HCT116 (cell line): Measurements from ENCODE around the gene GPANK1. TPM values are rescaled to one million over a fixed set of nuclear protein-coding genes. Genes with fewer than 3 reads are reported as not detected.

Experiments
- ATAC-seq: fragments of 200-7000 bp; cut with Tn5 transposase; 2 replicates; pipeline ENCODE4 v1.9.1; 2020; ENCODE audit warnings: mild to moderate bottlenecking, moderate library complexity
- BruUV-seq: library from RNA; stranded (reverse); fragments of 400-500 nt; replicated peaks from 2 replicates; lab custom pipeline; 2021; lab: Mats Ljungman, UMichigan
- CTCF ChIA-PET: fragments of 300-600 bp; sonication (Branson Sonifier 250); formaldehyde crosslinking; loops from one replicate; lab custom pipeline; 2021; ENCODE audit warnings: antibody characterized with exemption; lab: Charles Lee
- POLR2A ChIA-PET: fragments of 300-600, 350-600 bp; sonication (Branson Sonifier 250); formaldehyde crosslinking; loops from one replicate; lab custom pipeline; 2021; ENCODE audit warnings: antibody characterized with exemption; lab: Charles Lee
- RAD21 ChIA-PET, 2 experiments: fragments of 300-600 bp; sonication (Branson Sonifier 250); formaldehyde crosslinking; loops; one replicate each; lab custom pipeline; 2023; ENCODE audit warnings: low total read pairs in 2 of 2; ENCODE audit not compliant: uncharacterized antibody in 2 of 2, unreplicated experiment in 2 of 2, low non-redundant PET in 1 of 2; lab: Charles Lee
- DNase-seq: peaks from one replicate; pipeline ENCODE4 v3.0.0-alpha.2; 2010; ENCODE audit warnings: low read depth, low spot score
- H2AFZ ChIP-seq: fragments of 200-600 bp; shearing (Covaris generic), sonication (generic); 2 replicates; pipeline ENCODE4 v1.6.1; 2017; ENCODE audit warnings: low read depth, mixed run types, mixed read lengths, antibody characterized with exemption, low read length; ENCODE audit not compliant: poor library complexity, severe bottlenecking
- H3K27ac ChIP-seq: 2 replicates; pipeline ENCODE4 v1.5.1; 2012; ENCODE audit warnings: low read depth, low read length
- H3K27me3 ChIP-seq: fragments of 200-600 bp; sonication (generic); 2 replicates; pipeline ENCODE4 v1.6.1; 2016; ENCODE audit warnings: mixed run types, low read length, mixed read lengths; ENCODE audit not compliant: insufficient read depth
- H3K36me3 ChIP-seq, 2 experiments: fragments of 200-500 bp in 1 of 2; fragments of 200-600 bp in 1 of 2; sonication (Bioruptor generic) in 1 of 2; sonication (generic) in 1 of 2; 2 replicates each; pipeline versions ENCODE4 v1.5.1 to v1.6.1; 2014 to 2016; ENCODE audit warnings: low read length in 2 of 2, inconsistent platforms in 1 of 2, mixed read lengths in 1 of 2, mixed run types in 1 of 2; ENCODE audit not compliant: insufficient read depth in 2 of 2, control insufficient read depth in 1 of 2
- H3K4me1 ChIP-seq, 2 experiments: fragments of 200-600 bp in 1 of 2; sonication (generic) in 1 of 2; 2 replicates each; pipeline versions ENCODE4 v1.5.1 to v1.6.1; 2012 to 2017; ENCODE audit warnings: low read length in 2 of 2, inconsistent platforms in 1 of 2, mild to moderate bottlenecking in 1 of 2, mixed read lengths in 1 of 2, mixed run types in 1 of 2, moderate library complexity in 1 of 2; ENCODE audit not compliant: insufficient read depth in 2 of 2, control insufficient read depth in 1 of 2
- H3K4me2 ChIP-seq: fragments of 200-600 bp; sonication (generic); 2 replicates; pipeline ENCODE4 v1.6.1; 2017; ENCODE audit warnings: mixed run types, low read length, mixed read lengths
- H3K4me3 ChIP-seq, 2 experiments: fragments of 200-600 bp in 1 of 2; sonication (generic) in 1 of 2; replicated peaks in 1 of 2; 2 replicates each; pipeline ENCODE4 v1.5.1; 2011 to 2016; ENCODE audit warnings: low read length in 2 of 2, control low read depth in 1 of 2, low read depth in 1 of 2, mild to moderate bottlenecking in 1 of 2, mixed read lengths in 1 of 2, mixed run types in 1 of 2
- H3K79me2 ChIP-seq: fragments of 200-600 bp; sonication (generic); 2 replicates; pipeline ENCODE4 v1.6.1; 2017; ENCODE audit warnings: mild to moderate bottlenecking, mixed run types, low read length, moderate library complexity, mixed read lengths; ENCODE audit not compliant: insufficient read depth
- H3K9ac ChIP-seq: fragments of 200-600 bp; sonication (generic); 2 replicates; pipeline ENCODE4 v1.6.1; 2016; ENCODE audit warnings: low read length, mixed read lengths
- H3K9me2 ChIP-seq: fragments of 200-600 bp; sonication (generic), shearing (Covaris generic); 2 replicates; pipeline ENCODE4 v1.6.1; 2017; ENCODE audit warnings: mixed run types, mild to moderate bottlenecking, moderate library complexity; ENCODE audit not compliant: insufficient read depth
- H3K9me3 ChIP-seq, 2 experiments: fragments of 200-500 bp in 1 of 2; fragments of 200-600 bp in 1 of 2; sonication (Bioruptor generic) in 1 of 2; sonication (generic) in 1 of 2; 2 replicates each; pipeline ENCODE4 v1.6.1; 2014 to 2017; ENCODE audit warnings: low read length in 2 of 2, mixed read lengths in 2 of 2, inconsistent platforms in 1 of 2, low read depth in 1 of 2, mild to moderate bottlenecking in 1 of 2, mixed run types in 1 of 2, moderate library complexity in 1 of 2; ENCODE audit not compliant: control insufficient read depth in 1 of 2, insufficient read depth in 1 of 2
- H4K20me1 ChIP-seq: fragments of 200-600 bp; sonication (generic), shearing (Covaris generic); 2 replicates; pipeline ENCODE4 v1.6.1; 2017; ENCODE audit warnings: mixed run types, mild to moderate bottlenecking, moderate library complexity; ENCODE audit not compliant: insufficient read depth
- ATF3 ChIP-seq: IDR thresholded peaks from 2 replicates; pipeline ENCODE4 v1.6.1; 2012
- CEBPB ChIP-seq: IDR thresholded peaks from 2 replicates; pipeline ENCODE4 v1.6.1; 2012; ENCODE audit warnings: low read depth
- CTCF ChIP-seq, 3 experiments: fragments of 200-600 bp in 1 of 3; sonication (generic) in 1 of 3; IDR thresholded peaks in 2 of 3; conservative IDR thresholded peaks in 1 of 3; 2 replicates each; pipeline ENCODE4 v1.5.1; 2012 to 2017; ENCODE audit warnings: low read depth in 2 of 3, low read length in 2 of 3, antibody characterized with exemption in 1 of 3, borderline replicate concordance in 1 of 3, control low read depth in 1 of 3, mild to moderate bottlenecking in 1 of 3, mixed read lengths in 1 of 3, mixed run types in 1 of 3, moderate library complexity in 1 of 3; ENCODE audit not compliant: insufficient read depth in 1 of 3
- EZH2phosphoT487 ChIP-seq: fragments of 200-600 bp; IDR thresholded peaks from 2 replicates; pipeline ENCODE4 v1.6.1; 2018; ENCODE audit warnings: antibody characterized with exemption, borderline replicate concordance
- JUND ChIP-seq: IDR thresholded peaks from 2 replicates; pipeline ENCODE4 v1.6.1; 2012
- POLR2A ChIP-seq: IDR thresholded peaks from 2 replicates; pipeline ENCODE4 v1.7.0; 2011; ENCODE audit warnings: borderline replicate concordance; ENCODE audit not compliant: insufficient read depth, insufficient read length; ENCODE audit errors: extremely low read depth
- POLR2AphosphoS5 ChIP-seq: IDR thresholded peaks from 2 replicates; pipeline ENCODE4 v1.6.1; 2011; ENCODE audit warnings: mild to moderate bottlenecking, low read depth, low read length, moderate library complexity
- RAD21 ChIP-seq: IDR thresholded peaks from 2 replicates; pipeline ENCODE4 v1.6.1; 2012; ENCODE audit warnings: low read depth, mild to moderate bottlenecking
- SP1 ChIP-seq: IDR thresholded peaks from 2 replicates; pipeline ENCODE4 v1.6.1; 2012; ENCODE audit warnings: low read depth
- SRF ChIP-seq: IDR thresholded peaks from 2 replicates; pipeline ENCODE4 v1.6.1; 2012; ENCODE audit warnings: low read depth
- TCF7L2 ChIP-seq: IDR thresholded peaks from 2 replicates; pipeline ENCODE4 v1.7.0; 2011; ENCODE audit warnings: borderline replicate concordance, inconsistent platforms; ENCODE audit not compliant: insufficient read depth, insufficient read length; ENCODE audit errors: extremely low read depth
- YY1 ChIP-seq: IDR thresholded peaks from 2 replicates; pipeline ENCODE4 v1.6.1; 2011; ENCODE audit warnings: low read length, low read depth, moderate library complexity, mild to moderate bottlenecking; ENCODE audit not compliant: insufficient replicate concordance; ENCODE audit errors: extremely low read depth
- ZFX ChIP-seq: fragments of 450-650 bp; IDR thresholded peaks from 2 replicates; pipeline ENCODE4 v1.6.1; 2017
- ZNF274 ChIP-seq: fragments of 200-500 bp; sonication (Bioruptor generic); IDR thresholded peaks from 2 replicates; pipeline ENCODE4 v1.6.1; 2014; ENCODE audit warnings: mild to moderate bottlenecking, low read depth, low read length, inconsistent platforms
- intact Hi-C: fragments of 100-400 bp; cut with micrococcal nuclease; formaldehyde crosslinking; loops from 2 replicates; pipeline ENCODE4 v1.10.0; 2022
- total RNA-seq: library from RNA; stranded (reverse); gene quantifications from one replicate; pipeline ENCODE4 v1.2.1, GENCODE V29; 2021; ENCODE audit not compliant: unreplicated experiment

Gene GPANK1
- total RNA-seq, 1 experiment from 2014 or later = 14.8 TPM

GRCh38 chr6:31683591-31683990 lies 18.8 kb upstream of the GPANK1 start:
- no peaks in the 10 kb centered on the region for H3K79me2 ChIP-seq
- H3K4me3 ChIP-seq = no peak overlapping the region
- TF ChIP-seq TCF7L2 (no peak), YY1 (no peak), ZNF274 (no peak), SRF (no peak), POLR2A (no peak), JUND (no peak), ZFX (no peak), SP1 (no peak), CTCF (IDR thresholded peaks at IDR 0.05 in 2 of 3, conservative IDR thresholded peaks at IDR 0.05 in 1 of 3; ENCODE audit: borderline replicate concordance in 1 of 3, insufficient read depth in 1 of 3, low read depth in 2 of 3, low read length in 2 of 3) (no peak), POLR2AphosphoS5 (no peak), CEBPB (no peak), EZH2phosphoT487 (no peak), ATF3 (no peak), RAD21 (no peak)
- no peak overlapping the region for H3K27ac ChIP-seq
- DNase-seq (no peak), ATAC-seq (no peak)
- no peak overlapping the region for H3K9ac ChIP-seq
- CTCF ChIA-PET = interaction anchor here (1.6 kb wide), 1 partner anchor 90 kb away, joined by 3 read pairs; no protein-coding TSS in a partner anchor
- no peak overlapping the region for H3K4me2 ChIP-seq
- H3K9me3 ChIP-seq = no peaks in the 10 kb centered on the region
- BruUV-seq = no TSS peak
- H3K27me3 ChIP-seq = no peaks in the 10 kb centered on the region
- peaks cover 4 to 19% of the 10 kb centered on the region in 2 experiments; a peak in 3 of 4 replicates for H3K4me1 ChIP-seq
- H2AFZ ChIP-seq = no peak overlapping the region
- H3K36me3 ChIP-seq = peaks cover 5 to 9% of the 10 kb centered on the region in 2 experiments; a peak in 2 of 4 replicates
- intact Hi-C loops = no loop called here
- no peaks in the 10 kb centered on the region for H4K20me1 ChIP-seq
- POLR2A ChIA-PET = no interaction called here
- no peaks in the 10 kb centered on the region for H3K9me2 ChIP-seq
- RAD21 ChIA-PET = no interaction called here
